ENCODE results near the gene NPM3.

DNA sequence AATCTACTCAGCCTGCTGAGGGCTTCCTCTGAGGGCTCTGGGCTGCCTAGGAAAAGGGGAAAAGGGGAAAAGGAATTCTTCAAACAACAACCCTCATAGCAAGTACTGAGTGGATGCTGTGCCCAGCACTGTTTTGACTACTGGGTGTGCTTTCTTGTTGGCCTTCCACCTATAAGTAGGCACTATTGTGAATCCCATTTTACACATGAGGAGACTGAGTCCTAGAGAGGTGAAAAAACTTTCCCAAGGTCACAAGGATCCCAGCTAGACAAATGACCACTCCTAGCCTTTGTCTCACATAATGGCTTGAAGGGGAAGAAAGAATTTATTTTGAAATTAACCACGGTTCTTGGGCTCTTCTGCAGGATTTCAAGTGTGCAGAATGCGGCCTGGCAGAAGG is 24.4 kb downstream of the NPM3 start:
- TF ChIP-seq MAX (IDR thresholded peaks at IDR 0.05) (no peak), RFX5 (IDR thresholded peaks at IDR 0.05; ENCODE audit: borderline replicate concordance, low read depth, low read length) (no peak), CTCF (IDR thresholded peaks at IDR 0.05; ENCODE audit: control extremely low read depth in 1 of 3, insufficient read depth in 1 of 3, low read depth in 1 of 3, low read length in 3 of 3) (no peak), USF2 (IDR thresholded peaks at IDR 0.05; ENCODE audit: low read length) (no peak), EP300 (IDR thresholded peaks at IDR 0.05; ENCODE audit: borderline replicate concordance in 1 of 2, low read depth in 2 of 2, low read length in 2 of 2) (no peak), POLR2A (IDR thresholded peaks at IDR 0.05; ENCODE audit: control extremely low read depth in 1 of 2, low read depth in 2 of 2, low read length in 2 of 2) (no peak), RXRA (IDR thresholded peaks at IDR 0.05; ENCODE audit: insufficient read depth, low read depth, low read length) (no peak), SUZ12 (IDR thresholded peaks at IDR 0.05; ENCODE audit: low read length) (no peak), NRF1 (IDR thresholded peaks at IDR 0.05; ENCODE audit: low read depth, low read length) (no peak)

Data from H1 (cell line).